Umbilical cord (tissue), 2 donors: ENCODE data around the gene DMTF1. TPM values are rescaled to one million over a fixed set of nuclear protein-coding genes. Genes with fewer than 3 reads are reported as not detected.
"Not testable (repeated sequence)": the region's sequence is repeated elsewhere in the genome, so short reads cannot be mapped to it uniquely, and the experiment has no call there.

Experiments used
- DNase-seq: peaks from one replicate; pipeline ENCODE4 v3.0.0-alpha.2; 2015; ENCODE audit warnings: low spot score
- total RNA-seq: library from RNA; depleted of rRNA; stranded (reverse); fragments of >200 nt; gene quantifications from one replicate; pipeline ENCODE4 v1.2.3, GENCODE V29; 2014; ENCODE audit warnings: low replicate concordance; ENCODE audit not compliant: insufficient read depth

The DMTF1 gene, protein sequence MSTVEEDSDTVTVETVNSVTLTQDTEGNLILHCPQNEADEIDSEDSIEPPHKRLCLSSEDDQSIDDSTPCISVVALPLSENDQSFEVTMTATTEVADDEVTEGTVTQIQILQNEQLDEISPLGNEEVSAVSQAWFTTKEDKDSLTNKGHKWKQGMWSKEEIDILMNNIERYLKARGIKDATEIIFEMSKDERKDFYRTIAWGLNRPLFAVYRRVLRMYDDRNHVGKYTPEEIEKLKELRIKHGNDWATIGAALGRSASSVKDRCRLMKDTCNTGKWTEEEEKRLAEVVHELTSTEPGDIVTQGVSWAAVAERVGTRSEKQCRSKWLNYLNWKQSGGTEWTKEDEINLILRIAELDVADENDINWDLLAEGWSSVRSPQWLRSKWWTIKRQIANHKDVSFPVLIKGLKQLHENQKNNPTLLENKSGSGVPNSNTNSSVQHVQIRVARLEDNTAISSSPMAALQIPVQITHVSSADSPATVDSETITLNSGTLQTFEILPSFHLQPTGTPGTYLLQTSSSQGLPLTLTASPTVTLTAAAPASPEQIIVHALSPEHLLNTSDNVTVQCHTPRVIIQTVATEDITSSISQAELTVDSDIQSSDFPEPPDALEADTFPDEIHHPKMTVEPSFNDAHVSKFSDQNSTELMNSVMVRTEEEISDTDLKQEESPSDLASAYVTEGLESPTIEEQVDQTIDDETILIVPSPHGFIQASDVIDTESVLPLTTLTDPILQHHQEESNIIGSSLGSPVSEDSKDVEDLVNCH
- 109 TPM for total RNA-seq

DNA sequence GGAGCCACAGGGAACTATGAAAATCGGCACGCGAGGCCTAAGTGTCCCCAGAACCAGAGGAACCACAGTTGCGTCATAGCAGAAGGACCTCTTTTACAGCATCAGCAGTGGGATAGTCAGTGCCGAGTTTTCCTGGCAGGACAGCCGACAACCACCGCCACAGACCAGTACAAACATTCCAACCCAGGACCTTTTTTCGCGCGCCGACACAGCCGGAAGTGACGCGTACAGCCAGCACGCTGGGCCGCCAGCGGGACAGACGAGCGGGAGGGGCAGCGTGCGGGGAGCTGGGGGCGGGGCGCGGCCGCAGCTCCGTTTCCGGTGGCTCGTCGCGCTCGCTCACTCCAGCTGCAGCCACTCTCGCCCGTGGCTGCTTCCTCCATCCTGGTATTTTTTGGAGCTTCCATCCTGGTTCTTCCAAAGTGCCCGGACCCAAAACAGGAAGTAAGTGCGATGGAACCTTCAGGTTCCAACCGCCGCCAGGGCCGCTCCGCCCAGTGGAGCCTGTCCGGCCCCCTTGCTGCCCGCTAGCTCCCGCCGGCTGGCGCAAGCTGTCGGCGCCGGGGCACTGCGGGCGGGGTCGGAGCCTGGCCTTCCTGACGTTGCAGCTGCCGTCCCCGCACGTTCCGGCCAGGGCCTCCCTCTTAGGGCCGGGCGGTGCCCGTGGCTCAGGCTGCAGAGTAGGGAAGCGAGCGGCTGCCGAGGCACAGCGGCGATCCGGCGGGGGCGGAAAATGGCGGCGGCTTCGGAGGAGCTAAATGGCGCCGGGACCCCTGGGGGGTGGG lies at the start of gene DMTF1:
Gene DMTF1 (plus strand): TSS at position 342 of the 785 bp plus-strand sequence. CDS start 12,489 bp downstream, outside the sequence.
- DNase-seq = peak; percentile 98

DNA sequence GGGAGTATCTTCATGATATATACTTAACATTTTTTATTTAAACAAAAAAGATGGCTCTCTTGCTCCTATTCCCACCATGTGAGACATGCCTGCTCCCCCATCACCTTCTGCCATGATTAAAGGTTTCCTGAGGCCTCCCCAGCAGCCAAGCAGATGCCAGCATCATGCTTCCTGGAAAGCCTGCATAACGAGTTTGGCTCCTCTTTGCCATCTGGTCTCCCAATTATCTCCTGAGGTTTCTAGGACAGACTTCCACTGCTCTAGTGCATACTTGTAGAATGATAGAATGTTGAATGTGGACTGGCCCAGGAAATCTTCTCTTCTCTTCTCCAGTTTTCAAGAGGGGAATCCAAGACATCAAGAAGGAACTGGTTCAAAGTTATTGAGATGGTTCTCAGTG lies 46.9 kb upstream of the DMTF1 start:
- DNase-seq = no peak

DNA sequence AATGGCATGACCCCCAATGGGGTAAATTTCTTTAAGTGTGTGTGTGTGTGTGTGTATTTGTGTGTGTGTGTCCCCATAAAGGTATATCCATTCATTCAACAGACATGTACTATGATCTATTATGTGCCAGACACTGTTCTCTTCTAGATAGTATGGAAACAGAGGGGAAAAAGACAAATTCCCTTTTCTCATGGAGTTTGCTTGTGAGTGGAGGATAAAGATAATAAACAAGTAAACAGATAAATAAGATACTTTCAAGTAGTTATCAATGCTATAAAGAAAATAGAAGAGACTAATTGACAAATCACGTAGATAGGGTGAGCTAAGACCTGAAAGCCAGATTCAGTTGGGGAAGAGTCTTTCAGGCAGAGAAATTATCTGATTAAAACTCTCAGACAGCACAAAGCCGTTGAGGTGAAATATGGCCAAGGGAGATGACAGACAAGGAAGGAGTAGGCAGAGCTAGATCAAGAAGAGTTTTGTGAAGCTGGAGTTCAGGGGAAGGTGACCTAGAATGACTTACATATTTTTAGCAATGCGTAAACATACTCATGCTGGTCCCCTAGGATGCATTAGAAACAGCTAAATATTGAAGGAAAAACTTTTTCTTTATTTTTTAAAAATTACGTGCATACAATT lies 45.2 kb upstream of the DMTF1 start:
- no peak for DNase-seq

DNA sequence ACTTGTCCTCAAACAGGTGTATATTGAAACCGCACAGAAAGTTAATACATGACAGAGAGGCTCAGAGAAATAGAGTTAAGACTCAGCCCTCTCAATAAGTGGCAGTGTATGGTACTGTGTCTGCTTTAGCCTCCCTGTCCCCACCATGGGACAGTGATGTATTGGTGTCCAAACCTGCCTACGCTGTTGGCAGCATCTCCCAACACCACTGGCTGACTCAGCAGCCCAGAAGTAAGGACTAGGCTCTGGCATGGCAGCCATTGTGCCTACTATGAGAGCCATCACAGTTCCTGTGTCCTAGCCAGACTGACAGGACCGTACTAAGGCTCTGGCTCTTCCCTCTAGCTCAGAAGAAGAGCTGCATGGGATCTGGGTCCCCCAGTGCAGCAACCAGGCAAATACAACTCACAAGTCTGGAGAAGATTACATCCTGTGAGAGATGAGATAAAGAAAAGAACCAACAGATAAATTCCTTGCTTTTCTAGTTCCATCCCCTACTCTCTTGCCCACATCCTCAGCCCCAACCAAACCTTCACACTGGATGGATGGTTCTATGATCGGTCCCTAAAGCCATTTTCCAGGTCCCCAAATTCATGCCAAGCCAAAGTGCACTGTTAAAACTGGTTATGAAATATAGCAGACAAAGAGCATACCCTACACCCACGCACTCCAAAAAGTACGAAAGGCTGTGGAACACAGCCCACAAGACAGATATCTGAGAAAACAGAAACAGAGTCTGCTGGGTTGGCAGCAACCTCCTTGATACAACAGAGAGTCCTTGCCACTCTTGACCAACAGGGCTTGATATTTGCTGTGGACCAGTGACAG lies 44.1 kb upstream of the DMTF1 start:
- no peak for DNase-seq

DNA sequence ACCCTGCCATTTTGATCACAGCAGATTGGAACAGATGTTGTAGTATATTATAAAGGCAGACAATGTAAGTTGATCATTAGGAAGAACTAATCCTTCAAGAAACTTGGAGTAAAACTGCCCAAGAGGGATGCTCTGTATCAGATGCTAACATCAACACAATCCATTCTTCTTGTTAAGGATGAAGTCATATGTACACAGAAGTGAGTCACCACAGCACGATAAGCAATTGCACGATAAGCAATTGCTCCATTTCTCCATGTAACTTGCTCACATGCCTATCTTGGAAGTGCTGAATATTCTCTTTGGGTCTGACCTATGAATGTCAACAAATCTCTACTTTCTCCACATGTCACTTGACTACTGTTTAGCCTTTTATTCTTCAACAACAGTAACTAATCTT lies 41.5 kb upstream of the DMTF1 start:
- no peak for DNase-seq

DNA sequence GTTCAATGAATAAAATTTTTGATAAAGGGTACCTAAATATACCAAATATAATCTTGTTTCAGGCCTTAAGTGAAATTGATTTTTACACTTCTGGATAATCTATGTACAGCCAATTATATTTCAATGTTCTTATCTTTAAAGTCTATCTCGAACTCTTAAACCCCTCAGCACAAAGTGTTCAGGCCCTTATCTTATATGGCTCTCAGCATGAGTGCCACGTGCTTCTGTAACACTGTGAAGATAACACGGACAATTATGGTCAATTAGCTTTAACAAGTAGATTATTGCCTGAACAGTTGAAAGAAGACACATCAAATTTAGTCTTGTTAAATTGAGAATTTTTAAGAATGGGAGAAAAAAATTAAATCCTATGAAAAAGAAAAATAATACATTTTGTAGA lies 40.4 kb upstream of the DMTF1 start:
- no peak for DNase-seq

DNA sequence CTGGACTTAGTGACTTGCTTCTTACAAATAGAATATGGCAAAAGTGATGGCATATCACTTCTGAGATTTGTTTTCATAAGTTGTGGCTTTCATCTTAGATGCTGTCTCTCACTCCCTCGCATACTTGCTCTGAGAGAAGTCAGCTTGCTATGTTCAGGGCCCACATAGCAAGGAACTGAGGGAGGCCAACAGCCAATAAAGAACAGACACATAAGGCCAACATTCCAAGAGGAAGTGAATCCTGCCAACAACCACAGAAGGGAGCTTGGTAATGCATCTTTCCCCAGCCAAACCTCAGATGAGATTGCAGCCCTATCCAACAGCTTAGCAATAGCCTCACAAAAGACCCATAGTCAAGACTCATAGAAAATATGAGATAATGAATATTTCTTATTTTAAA lies 39.2 kb upstream of the DMTF1 start:
- DNase-seq = no peak

DNA sequence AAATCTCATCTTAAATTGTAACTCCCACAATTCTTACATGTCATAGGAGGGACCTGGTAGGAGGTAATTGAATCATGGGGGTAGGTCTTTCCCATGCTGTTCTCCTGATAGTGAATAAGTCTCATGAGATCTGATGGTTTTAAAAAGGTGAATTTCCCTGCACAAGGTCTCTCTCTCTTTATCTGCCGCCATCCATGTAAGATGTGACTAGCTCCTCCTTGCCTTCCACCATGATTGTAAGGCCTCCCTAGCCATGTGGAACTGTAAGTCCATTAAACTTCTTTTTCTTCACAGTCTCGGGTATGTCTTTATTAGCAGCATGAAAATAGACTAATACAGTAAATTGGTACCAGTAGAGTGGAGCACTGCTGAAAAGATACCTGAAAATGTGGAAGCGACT lies 38.3 kb upstream of the DMTF1 start:
- not testable (repeated sequence) for DNase-seq

DNA sequence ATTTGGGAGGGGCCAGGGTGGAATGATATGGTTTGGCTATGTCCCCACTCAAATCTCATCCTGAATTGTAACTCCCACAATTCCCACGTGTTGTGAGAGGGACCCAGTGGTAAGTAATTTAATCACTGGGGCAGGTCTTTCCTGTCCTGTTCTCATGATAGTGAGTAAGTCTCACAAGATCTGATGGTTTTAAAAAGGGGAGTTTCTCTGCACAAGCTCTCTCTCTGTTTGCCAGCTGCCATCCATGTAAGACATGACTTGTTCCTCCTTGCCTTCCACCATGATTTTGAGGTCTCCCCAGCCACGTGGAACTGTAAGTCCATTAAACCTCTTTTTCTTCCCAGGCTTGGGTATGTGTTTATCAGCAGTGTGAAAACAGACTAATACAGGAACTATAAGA lies 36.5 kb upstream of the DMTF1 start:
- not testable (repeated sequence) for DNase-seq

DNA sequence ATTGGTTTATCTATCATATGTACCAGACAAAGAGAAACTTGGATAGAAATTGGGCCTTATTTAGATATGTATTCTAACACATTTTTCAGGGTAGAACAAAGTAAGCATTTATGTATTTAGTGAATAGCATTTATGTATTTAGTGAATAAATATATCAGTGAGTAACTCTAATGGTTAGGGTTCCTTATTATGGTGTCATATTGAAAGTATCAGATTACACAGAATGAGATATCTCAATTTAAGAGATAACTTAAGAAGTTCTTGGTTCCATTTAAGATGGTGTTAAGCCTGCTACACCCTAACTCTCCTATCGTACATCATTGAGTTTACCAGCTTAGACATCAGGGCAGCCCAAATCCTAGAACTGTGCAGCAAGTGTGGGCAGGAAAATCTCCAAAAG lies 35.9 kb upstream of the DMTF1 start:
- DNase-seq = no peak

DNA sequence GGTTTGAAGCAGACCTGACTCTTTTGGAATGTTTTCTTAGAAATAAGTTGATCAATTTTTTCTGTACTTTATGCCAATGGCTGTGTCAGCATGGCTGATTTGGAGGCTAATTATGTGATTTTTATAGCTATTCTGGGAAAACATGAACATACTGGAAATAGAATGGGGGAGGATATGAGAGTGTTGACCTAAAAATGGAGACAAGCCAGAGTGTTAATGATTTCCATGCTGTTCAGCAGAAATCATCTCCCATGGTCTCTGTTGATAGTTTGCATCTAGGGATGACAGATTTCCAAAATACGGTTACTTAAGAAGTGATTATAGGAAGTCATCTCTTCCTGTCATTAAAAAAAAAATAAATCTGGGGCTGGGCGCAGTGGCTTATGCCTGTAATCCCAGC lies 32.7 kb upstream of the DMTF1 start:
- no peak for DNase-seq

DNA sequence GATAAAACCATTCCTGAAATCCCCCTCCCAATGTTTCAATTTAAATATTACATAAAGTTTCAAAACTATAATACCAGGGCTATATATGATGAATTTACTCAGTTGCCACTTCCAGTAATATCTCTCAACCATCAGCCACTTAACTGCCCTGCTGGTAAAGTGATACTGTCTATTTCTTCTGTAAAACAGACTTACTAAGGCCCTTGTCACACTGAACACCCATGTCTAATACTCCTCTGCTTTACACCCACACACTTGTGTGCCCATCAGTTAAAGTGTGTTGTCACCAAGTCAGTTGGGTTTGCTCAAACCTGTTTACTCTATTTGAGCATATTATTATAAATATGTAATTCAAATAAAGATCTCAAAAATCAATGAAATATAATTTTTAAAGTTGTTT lies 29.1 kb upstream of the DMTF1 start:
- no peak for DNase-seq

DNA sequence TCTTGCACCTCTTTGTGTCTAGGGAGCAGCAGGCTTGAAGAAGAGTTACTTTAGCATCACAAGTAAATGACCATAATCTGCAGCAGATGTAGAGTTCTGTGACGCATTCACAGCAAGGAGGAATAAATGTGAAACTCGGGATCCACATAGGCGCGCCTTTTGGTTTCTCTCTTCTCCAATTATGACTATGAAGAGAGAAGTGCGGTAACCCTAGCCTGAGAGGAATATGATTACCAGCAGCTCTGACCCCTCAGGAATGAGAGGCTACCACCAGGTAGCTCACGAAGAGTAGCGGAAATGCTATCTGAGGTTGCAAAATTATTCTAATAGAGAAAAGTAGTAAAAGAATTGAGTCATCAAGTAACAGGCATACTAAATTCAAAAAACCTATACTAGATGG lies 25.2 kb upstream of the DMTF1 start:
- no peak for DNase-seq

DNA sequence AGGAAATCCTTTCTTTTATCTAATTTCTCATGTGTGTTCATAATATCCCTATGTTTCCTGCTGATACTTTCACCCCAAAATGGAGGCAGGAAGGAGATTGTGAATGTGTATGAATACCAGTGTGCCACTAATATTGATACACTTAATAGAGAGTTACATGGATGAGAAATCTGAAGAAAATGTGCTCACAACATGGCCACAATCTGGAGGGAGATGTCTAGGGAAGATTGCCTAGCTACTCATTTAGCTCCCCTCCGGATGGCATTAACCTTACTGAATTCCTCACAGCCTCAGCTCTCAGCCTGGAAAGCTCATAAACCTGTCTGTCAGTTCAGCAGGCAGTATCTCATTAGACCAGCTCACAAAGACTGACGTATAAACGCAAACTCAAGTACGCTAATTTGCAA lies 23.4 kb upstream of the DMTF1 start:
- DNase-seq = no peak

DNA sequence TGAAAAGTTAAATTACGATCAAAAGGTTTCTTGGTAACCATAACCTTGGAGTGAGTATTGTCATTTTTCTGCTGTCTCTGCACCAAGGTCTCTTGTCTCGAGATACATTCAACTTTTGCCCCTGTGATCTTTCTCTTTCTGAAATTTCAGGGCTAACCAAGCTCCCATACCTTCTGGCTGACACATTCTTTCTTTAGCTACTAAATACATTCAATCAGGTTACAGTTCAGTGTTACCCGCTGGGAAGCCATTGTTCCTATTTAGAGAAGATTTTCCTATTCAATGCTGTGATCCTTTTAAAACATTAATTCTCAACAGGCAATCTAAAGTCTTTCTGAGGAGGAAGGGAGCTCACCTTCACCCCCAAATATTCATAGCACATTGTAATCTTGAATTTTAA lies 22.9 kb upstream of the DMTF1 start:
- DNase-seq = no peak

DNA sequence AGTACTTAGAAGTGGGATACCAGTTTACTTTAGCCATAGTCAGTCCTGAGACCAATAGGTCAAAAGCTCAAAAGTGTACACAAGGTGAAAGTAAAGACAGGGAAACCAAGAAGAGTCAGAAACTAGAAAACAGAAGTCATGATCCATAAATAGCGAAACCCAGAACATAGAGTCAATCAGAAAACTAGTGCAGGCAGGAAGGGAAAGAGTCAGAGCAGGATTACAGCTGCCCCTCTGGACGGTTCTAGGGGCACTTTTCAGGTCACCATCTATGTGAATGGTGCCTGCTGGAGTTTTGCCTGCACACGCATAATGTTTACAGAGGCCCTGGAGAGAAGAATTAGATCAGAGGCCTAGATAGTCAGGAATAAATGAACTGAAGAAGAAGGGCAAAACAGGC lies 22.4 kb upstream of the DMTF1 start:
- no peak for DNase-seq

DNA sequence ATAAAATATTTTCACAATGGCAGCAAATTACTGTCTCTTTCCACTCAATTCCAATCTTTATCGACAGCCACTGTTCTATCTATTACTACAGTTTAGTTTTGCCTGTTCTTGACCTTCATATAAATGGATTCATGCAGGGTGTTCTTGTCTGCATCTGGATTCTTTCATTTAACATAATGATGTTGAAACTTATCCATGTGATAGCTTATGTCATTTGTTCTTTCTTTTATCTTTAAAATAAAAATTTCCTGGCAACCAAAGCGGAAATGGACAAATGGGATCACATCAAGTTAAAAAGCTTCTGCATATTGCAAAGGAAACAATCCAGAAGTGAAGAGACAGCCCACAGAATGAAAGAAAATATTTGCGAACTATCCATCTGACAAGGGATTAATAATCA lies 20.5 kb upstream of the DMTF1 start:
- DNase-seq = no peak

DNA sequence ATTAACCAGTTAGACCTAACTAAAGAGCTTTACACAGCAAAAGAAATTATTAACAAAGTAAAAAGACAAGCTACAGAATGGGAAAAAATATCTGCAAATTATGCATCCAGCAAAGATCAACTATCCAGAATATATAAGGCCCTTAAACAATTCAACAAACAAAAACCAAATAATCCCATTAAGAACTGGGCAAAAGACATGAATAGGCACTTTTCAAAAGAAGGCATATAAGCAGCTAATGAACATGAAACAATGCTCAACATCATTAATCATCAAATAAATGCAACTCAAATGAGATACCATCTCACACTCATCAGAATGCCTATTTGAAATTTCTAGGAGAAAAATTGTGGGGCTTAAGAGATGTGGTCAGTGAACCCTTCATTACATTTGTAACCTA lies 15.0 kb upstream of the DMTF1 start:
- DNase-seq = no peak

DNA sequence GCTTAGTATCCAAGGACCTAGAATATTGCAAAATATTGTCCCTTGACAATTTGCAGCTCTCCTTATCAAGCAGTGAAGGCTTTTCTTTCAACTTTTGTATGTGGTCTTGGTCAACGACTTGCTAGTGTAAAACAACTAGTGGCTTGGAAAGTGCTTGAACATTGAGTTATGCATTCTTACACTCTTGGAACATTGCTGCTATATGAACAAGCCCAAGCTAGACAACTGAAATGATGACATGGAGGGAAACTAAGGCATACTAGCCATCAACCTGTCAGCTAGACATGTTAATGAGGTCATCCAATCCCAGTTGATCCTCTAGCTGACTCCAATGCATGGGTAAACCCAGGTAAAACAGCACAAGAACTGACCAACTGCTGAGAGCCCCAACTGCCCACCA lies 12.7 kb upstream of the DMTF1 start:
- no peak for DNase-seq

DNA sequence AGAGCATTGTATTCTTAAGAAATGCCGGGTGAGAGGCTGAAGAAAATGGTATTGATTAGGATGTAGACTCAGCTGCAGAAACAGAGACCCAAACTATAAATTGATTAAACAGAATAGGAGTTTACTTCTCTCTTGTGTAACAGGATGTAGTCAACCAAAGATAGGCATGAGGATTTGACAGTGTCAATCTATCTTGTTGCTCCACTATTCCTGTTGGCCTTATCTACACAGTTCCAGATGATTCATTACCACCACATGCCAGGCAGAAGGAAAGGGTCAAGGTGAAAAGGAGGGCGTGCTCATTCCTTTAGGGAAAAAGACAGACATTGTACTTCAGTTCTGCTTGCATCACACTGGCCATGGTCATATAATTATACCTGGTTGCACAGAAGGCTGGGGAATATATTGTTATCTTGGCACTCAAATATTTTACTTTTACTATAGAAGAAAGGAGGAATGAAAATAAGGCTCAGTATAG lies 11.9 kb upstream of the DMTF1 start:
- DNase-seq = no peak

DNA sequence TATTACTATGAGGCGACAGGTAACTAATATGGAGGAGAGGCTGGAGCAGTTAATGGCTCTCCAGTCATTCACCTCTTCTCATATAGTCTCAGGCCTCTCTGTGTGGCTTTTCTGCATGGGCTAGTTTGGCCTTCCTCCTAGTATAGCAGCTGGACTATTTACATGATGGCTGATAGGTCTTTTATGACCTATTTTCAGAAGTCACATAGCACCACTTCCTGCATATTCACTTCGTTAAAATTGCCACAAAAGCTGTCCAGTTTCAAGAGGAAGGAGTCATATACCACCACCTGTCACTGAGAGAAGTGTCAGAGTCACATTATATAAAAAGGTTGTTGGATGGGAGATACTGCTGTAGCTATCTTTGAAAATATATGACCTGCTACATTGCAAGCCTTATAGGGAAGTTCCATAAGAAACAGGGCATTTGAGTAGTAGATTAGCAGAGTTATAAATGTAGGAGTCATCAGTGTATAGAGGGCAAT lies 8.0 kb upstream of the DMTF1 start:
- DNase-seq = no peak
